HG03457 (cell line): ENCODE measurements around the gene KLHL29.

Source experiments
- ATAC-seq: cut with Tn5 transposase; IDR thresholded peaks from one replicate; pipeline ENCODE4 v1.9.1; 2021; ENCODE audit warnings: moderate number of reproducible peaks; ENCODE audit not compliant: unreplicated experiment

Gene KLHL29

DNA sequence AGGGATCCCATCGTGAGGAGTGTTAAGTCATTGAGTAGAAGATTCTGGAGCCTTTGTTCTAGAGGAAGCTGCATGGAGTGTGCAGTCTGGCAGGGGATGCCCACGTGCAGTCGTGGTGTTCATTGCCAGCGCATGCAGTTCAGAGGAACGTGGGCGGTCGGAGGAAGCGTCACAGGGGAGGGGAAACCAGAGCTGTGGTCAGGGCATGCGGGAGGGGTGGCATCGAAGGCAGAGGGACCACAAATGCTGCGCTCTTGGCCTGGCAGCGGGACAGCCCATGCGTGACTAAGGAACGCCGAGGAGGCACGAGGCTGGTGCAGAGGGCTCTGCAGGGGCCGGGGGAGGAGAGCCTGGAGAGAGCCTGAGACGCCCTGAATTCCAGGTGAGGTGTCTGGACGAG is 141.1 kb downstream of the KLHL29 start:
- no peak for ATAC-seq

DNA sequence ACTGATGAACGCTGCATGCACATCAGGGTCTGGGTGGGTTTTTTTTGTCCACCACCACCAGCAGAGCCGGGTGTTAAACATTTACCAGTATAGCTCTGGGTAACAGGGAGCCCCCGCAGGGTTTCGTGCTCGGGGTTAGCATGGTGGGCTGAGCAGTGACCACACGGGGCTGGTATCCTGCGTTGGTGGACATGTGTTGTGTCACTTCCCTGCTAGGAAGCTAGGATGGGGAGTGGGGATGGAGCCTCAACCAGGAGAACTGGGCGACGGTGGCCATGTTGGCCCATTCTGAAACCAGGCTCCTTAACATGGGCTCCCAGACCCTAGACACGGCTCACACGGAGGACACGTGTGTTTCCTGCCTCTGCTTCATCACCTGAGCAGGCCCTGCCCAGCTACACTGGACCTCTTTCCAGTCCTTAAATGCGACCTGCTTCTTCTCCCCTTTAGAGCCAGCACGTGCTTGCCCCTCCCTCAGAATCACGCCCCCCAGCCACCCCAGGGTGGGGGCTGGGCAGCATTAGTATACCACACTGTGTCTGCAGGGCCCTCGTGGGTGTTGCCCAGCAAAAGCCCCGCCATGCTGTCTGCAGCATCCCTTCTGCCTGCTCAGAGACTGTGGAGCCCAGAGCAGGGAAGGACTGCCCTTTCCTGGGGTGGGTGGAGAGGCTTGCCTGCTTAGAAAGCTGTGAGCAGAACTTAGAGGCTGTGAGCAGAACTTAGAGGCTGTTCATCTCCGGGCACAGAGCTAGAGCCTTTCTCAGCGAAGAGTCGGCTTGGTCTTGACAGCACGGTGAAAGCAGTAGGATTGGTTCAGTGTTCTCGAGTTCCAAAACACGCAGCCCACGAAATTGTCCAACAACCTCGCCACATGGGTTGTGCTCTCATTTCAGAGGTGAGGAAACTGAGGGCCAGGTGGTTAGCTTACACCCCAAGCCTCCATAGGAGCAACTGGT is 142.1 kb downstream of the KLHL29 start:
- ATAC-seq: no peak

DNA sequence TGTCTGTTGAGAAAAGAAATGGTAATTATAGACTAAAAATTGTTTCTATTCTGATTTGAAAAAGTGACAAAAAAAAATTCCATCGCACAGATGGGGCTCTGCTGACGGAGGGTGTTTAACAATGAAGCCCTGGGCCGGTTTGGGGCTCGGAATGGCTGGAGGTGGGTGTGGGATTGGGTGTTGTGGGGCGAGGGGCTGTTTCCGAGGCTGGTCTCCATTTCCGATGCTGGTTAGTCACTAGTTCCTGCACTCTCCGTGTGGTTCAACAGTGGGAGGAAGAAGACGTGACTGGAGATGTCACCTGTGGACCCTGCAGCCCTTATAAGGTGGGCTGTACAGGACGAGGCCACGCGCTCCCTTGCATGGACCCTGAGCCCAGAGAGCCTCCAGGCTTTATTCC is 143.2 kb downstream of the KLHL29 start:
- ATAC-seq: no peak

DNA sequence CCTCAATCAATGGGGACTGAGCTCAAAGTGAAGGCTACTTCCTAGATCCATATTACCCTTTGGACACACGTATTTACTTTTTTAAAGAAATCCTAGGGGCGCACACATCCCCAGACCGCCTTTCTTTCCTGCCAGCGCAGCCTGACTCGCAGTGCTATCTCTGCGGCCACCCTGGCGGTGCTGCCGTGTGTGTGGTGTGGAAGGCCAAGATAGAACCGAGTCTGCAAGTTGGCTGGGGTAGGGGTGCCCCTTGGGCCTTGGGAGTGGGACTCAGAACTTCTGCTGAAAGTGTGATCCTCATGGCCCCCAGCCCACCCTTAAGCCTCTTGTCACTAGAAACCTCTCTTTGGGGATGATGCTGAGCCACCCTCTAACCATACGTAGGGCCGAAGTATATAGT is 143.7 kb downstream of the KLHL29 start:
- ATAC-seq: no peak

DNA sequence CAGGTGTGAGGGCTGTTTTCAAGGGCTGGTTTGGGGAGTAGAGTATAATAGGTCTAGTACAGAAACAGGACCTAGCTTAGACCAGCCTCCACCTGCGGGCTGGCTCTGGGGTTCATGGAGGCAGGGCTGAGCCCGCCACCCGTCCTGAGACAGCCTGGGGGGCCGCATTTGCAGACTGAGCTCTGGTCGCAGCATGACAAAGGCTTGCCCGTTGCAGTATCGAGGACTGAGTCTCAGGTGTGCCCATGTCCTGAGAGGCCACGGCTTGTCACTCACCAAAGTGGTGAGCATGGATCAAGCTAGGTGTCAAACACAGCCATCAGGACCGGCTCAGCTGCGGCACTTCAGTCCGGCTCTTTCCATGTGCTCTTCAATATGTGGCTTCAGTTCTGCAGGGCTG is 144.7 kb downstream of the KLHL29 start:
- ATAC-seq: no peak

DNA sequence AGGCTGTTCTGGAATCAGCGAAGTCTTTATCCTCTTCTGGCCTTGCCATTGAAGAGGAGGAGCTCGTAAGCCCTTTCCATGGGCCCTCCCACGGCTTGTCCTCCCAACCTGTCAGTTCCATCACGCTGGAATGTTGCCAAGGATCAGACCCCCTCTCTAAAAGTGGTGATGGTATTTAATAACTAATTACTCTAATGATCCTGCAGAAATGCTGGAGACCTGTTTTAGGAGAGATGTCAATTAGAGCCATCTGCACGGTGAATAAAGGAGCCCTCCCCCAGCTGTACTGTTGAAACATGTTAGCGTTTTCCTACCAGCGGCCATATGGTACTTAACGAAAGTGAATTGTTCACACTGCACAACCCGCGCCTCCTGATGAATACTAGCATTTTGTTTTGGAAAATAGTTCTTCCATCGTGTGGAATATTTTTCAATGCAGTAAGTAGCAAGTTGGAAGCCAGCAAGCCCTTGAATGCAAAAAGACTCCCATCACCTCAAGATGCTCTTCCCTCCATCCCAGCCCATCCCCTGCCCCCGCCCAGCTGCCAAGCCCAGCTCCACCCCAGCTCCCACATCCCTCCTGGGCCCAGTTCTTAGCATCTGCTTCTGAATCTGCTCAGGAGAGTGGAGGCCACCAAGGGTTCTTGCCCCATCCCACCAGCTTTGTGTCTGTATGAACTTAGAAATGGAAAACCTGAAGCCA is 145.4 kb downstream of the KLHL29 start:
- no peak for ATAC-seq

DNA sequence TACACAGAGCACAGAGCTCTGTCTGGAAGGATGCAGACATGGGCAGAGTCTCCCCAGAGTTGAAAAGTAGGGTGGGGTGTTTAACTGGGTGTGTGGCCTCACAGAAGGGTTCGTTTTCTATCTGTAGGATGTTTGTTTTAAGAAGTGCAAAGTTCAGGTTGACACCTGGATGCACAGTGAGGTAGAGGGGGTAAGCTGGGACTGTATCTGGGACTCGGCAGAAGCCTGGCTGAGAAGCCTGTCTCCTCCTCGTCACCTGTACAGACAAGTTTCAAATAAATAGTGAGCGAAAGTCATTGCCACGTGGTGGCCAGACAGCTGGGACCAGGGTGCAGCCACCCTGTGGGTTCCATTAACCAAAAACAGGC is 145.9 kb downstream of the KLHL29 start:
- no peak for ATAC-seq

DNA sequence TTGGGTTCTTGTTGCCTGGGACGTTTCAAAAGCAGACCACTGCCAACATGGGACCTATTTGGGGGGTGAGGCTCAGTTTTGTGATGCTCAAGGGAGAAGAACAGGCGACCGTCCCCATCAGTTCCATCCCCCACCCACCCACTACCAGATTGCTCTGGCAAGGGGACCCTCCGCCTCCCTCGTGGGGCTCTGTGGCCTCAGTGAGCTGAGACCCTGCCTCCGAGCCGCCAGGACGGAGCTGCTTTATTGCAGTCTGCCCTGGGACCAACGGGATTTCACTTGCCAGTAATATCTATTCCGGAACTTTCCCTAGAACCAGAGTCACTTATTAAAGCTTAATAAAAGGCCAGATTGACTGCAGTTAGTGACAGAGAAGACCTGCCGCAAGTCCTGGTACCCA is 146.3 kb downstream of the KLHL29 start:
- ATAC-seq: no peak

DNA sequence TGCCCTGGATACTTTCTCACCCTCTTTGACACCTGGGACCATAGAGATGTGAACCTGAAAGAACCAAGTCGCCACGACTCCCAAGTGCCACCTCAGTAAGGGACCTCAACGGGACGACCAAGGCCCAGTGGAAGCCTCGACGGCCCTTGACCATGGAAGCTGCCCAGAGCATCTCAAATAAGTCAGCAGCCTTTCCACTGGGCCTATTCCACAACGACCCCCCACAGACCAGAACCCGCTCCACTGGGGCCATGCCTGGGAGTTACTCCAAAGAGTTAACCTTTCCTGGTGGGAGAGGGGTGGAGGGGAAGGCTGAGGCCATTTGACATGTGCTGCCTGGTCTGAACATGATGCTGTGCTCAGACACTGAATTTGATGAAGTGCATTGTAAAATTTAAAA is 146.9 kb downstream of the KLHL29 start:
- no peak for ATAC-seq

DNA sequence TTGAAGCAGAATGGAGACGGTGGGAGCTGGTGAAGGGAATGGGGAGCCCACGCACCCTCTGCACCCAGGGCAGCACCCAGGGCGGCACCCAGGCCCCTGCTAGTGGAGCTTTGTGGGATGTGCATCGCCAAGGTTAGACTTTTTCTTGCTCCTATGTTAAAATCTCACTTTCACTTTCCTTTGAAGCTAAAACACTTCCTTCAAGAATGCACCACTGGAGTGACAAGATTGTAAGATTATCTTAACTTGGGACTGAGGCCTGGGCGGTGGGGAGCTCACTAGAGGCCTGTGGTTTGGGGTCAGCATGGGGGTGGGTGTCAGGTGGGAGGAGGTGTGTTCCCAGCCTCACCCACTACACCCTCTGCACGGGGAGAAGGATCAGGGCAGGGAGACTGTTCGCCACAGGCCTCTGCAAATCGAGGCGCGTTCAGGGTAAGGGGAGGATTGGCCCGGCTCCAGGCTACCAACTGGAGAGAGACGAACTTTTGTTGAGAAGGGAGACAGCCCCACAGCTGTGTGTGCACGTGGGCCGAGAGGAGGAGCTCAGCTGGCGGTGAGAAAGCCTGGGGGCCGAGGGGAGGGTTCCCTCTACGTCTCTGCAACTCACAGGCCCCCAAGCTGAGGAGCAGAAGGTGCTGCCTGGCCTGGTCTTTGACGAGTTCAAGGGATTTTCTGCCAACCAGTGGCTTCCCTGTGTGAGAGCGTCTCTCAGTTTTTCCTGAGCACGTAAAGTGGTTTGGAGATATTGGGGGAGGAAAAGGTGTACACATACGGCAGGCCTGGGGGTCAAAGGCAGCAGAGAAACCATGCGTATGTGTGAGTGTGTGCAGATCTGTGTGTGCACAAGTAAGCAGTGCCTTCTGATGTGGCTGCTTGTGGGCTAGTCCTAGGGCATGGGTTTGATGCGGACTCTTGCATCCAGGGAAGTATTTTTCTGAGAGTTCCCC is 147.7 kb downstream of the KLHL29 start:
- no peak for ATAC-seq

DNA sequence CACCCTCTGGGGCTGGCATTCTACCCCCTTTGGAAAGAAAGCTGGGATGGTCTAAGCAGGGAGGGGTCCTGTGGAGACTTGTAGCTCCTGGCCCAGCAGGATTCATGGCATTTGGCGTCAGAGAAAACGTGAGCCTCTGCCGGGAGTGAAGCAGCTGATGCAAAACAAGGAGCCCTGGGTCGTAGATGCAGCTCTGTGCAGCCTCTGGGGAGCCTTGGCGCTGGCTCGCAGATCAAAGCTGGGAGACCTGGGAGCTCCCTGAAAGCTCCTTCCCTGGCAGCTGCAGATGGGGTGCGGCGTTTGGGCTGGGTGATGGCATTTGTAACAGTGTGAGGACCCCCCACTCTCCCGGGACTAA is 148.3 kb downstream of the KLHL29 start:
- ATAC-seq: no peak

DNA sequence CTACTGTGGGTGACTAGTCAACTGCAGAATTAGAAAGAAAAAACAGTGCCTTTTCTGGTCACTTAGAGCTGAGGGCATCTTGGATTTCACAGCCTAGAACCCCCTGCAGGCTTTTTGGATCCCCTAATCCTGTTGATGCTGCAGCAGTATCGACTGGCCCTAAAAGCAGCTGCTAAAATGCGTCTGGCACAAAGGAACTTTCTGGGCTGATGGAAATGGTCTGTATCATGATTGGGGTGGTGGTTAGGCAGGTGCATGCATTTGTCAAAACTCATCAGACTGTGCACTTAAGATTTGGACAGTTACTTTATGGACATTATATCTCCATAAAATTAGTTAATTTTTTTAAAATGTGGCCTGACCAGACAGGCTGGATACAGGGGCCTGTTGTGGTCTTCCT is 149.8 kb downstream of the KLHL29 start:
- ATAC-seq: no peak

DNA sequence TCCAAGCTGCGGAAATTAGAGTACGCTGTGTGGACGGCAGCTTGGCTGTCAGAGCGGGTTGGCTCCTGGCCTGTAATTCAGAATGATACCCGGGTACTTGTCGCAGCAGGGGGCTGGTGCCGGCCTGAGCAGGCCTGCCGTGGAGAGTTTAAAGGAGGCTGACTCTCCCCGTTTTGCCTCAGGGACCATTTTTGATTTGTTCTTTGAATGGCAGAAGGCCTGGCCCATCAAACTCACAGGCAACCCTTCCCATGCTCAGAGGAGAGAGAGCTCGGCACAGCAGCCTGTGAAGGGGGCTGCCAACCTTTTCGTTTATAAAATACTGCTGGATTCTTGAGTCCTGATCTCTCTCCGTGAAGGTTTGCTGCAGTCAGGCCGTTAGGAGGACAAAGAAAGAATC is 151.3 kb downstream of the KLHL29 start:
- no peak for ATAC-seq

DNA sequence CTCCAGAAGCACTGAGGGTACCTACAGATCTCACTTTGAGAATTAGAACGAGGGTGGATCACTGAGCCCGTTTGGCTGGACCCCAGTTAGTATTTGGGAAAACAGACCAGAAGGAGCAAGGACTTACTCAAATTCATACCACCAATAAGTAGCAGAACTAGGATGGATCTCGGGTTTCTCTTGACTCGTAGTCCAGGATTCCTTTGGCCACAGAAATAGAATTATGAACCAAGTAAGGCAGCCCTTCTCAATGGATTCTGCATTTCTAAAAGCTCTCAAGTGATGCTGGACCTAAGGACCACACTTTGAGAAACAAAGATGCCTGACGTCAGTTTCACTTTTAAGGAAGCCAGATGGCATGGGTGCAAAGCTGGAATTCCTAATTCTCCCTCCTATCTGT is 153.0 kb downstream of the KLHL29 start:
- ATAC-seq: no peak

DNA sequence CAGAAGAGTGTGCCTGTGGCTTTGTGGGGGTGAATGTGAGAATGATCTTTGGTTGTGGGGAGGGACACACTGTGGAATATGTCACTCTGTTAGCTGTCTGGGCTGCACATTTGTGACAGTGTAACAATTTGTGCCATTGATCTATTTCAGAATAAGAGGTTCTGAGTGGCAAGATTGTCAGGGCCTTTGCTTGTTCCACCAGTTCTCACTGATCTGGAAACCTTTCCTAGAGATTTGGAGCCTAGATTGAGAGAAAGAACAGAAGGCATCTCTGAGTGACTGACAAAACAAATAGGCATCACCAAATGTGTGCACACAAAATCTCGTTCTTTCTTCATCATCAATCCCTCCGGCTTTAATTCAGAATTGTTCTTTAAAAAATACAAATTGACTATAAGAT is 153.6 kb downstream of the KLHL29 start:
- no peak for ATAC-seq

DNA sequence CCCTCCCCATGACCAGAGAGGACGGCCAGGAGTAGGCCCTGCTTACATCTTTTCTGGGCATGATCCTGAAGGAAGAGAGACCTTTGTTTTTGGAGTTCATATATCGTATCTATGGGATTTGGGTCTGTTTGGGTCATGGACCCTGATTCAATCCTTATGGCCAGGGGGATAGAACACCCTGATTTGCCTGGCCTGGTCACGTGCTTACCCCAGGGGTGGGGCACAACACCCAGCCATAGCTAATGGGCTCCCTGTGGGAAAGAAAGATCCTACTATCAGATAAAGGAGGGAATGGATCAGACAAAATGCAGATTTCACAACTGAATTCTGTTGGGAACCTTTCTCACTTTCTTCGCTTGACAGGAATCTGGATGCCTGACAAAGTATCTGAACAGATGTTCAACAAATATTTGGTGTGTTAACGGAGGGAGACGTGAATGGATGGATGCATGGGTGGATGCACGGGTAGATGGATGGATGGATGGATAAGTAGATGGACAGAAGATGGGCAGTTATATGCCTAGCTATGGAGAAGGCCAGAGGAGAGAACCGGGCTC is 155.9 kb downstream of the KLHL29 start:
- ATAC-seq: no peak

DNA sequence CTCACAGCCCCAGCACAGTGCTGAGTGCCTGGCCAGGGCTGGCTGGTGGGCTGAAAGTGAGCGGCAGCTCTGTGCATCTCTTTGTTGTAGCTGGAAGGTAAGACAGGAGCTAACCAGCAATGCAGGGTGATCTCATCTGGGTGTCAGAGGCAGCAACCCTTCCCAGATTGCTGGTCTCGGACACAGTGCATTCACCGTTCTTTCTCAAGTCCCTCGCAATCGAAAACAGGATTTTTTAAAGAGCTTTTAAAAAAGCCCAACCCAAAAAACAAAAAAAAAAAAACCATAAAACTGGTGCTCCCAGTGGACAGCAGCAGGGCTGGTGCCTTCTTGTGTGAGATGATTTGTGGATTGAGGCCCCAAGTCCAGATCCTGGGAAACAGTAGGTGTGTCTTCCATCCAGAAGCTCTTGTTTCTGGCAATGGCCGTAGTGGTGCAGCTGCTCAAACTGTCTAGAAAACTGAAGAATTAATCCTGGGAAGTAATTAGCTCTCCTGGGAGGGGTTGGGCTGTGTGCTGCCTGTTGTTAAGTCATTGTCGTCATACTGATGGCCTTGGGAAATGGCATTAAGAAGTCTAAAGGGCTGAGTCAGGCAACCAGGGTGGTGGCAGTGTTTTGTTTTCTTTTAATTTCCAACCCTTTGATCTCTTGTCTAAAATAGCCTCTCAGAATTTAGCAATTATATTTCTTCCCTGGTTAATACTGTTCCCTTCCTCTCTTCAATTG is 156.7 kb downstream of the KLHL29 start:
- ATAC-seq: no peak

DNA sequence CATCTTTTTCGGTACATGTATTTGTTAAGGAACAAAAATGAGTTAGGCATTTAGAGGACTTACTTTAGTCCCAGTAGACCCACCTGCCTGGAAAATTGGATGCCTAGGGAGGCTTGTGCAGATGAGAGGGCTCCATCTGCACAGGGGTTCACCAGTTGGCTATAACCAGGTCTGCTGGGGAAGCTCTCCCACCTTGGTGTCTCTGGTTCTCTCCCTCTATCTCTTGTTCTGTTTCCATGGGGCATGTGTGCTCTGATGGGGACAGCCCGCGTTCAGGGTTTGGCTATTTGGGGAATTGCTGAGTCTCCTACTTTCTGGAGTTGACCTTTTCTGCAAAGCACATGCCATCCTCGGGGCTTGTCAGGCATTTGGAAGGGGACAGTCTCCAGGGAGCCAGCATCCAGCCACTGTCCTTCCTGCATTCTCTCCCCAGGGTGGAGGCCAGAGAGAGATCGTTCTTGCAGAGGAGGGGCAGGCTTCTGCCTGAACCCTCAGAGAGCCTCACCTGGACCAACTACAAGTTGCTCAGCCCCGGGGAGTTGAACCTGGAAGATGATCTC is 157.3 kb downstream of the KLHL29 start:
- ATAC-seq: no peak

DNA sequence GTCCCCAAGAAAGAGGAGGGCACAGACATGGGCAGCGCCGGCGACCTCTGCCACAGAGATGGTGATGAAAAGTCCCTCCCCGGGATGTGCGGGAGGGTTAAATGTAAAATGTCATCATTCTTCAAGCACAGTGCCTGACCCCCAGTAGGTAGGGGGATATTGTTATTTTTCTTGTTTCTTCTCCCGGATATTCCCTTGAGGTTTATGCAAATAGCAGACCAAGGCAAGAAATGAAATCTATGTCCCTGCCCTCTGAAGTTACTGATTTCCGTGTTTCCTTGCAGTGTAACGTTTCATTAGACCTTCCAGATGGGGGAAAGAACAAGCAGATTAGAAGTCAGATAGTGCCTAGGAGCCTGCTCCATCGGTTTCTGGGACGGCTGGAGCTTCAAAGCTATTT is 158.3 kb downstream of the KLHL29 start:
- ATAC-seq: no peak

DNA sequence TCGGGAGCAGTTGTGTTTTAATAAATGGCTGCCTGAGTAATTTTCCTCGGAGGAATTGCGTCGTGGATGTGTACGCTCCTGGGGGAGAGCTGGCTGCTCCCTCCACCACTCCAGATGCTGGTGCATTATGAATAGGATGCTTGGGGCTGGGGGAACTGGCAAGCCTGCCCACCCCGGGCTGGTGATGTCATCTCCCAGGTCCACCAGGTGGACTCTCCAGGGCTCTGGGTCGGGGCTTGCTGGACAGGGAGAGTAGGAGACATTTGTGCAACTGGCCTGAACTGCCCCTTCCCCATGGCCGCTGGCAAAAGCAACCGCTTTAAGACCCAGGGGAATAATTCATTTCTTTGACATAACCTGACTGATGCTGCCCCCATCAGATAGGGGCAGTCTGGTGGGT is 158.7 kb downstream of the KLHL29 start:
- ATAC-seq: no peak
